K562 (cell line): Measurements from ENCODE around the gene PRXL2B. TPM values are rescaled to one million over a fixed set of nuclear protein-coding genes. Genes with fewer than 3 reads are reported as not detected.

Experiments
- ARID1B ChIP-seq: fragments of 450-650 bp; IDR thresholded peaks from 2 replicates; pipeline ENCODE4 v1.6.1; 2016; ENCODE audit warnings: antibody characterized with exemption, mild to moderate bottlenecking, inconsistent platforms
- ATF1 ChIP-seq, 2 experiments: fragments of 450-650 bp in 1 of 2; IDR thresholded peaks; 2 replicates each; pipeline ENCODE4 v1.6.1; 2016; ENCODE audit warnings: missing compliant biosample characterization in 1 of 2, missing genetic modification characterization in 1 of 2
- FOXA3 ChIP-seq, 2 experiments: fragments of 450-650 bp in 1 of 2; sonication (generic) in 1 of 2; formaldehyde crosslinking; IDR thresholded peaks in 1 of 2; conservative IDR thresholded peaks in 1 of 2; 2 replicates each; pipeline versions ENCODE4 v1.4.0 to v1.8.0; 2020 to 2022; ENCODE audit warnings: mild to moderate bottlenecking in 2 of 2, missing genetic modification reagents in 1 of 2
- GABPA ChIP-seq: fragments of 200-800 bp; sonication (Bioruptor generic); conservative IDR thresholded peaks from 2 replicates; pipeline ENCODE4 v1.6.1; 2016; ENCODE audit warnings: low read depth, missing genetic modification characterization, missing compliant biosample characterization
- HNRNPUL1 ChIP-seq: fragments of 200-400 bp; formaldehyde crosslinking; IDR thresholded peaks from 2 replicates; pipeline ENCODE4 v1.6.1; 2017; ENCODE audit warnings: low read length
- MYC ChIP-seq, 2 experiments: fragments of 250-450 bp in 1 of 2; sonication (Bioruptor Pico) in 1 of 2; IDR thresholded peaks; 2 replicates each; pipeline versions ENCODE4 v1.5.1 to v1.6.1; 2012 to 2021; ENCODE audit warnings: low read depth in 2 of 2, borderline replicate concordance in 1 of 2, improper control_type of control experiment in 1 of 2, low read length in 1 of 2, mild to moderate bottlenecking in 1 of 2, moderate library complexity in 1 of 2
- PATZ1 ChIP-seq: fragments of 250-450 bp; sonication (Bioruptor Pico); IDR thresholded peaks from 2 replicates; pipeline ENCODE4 v1.5.0; 2020; ENCODE audit warnings: mild to moderate bottlenecking, borderline replicate concordance
- POLR2AphosphoS5 ChIP-seq: IDR thresholded peaks from 2 replicates; pipeline ENCODE4 v1.6.1; 2011; ENCODE audit warnings: mild to moderate bottlenecking, low read depth, low read length, moderate library complexity; ENCODE audit not compliant: control insufficient read depth, insufficient read depth
- SAFB ChIP-seq: fragments of 200-400 bp; formaldehyde crosslinking; IDR thresholded peaks from 2 replicates; pipeline ENCODE4 v1.6.1; 2017; ENCODE audit warnings: low read depth, low read length, borderline replicate concordance
- SIN3B ChIP-seq: fragments of 450-650 bp; IDR thresholded peaks from 2 replicates; pipeline ENCODE4 v1.6.1; 2017; ENCODE audit warnings: low read depth, mild to moderate bottlenecking, moderate library complexity
- SMARCE1 ChIP-seq: fragments of 450-650 bp; IDR thresholded peaks from 2 replicates; pipeline ENCODE4 v1.7.1; 2016; ENCODE audit warnings: mild to moderate bottlenecking
- TAF1 ChIP-seq: IDR thresholded peaks from 2 replicates; pipeline ENCODE4 v1.6.1; 2011; ENCODE audit warnings: mild to moderate bottlenecking, low read length, moderate library complexity; ENCODE audit not compliant: insufficient read depth, control insufficient read depth, severe bottlenecking; ENCODE audit errors: extremely low read depth
- TCF7 ChIP-seq: sonication (generic); IDR thresholded peaks from 2 replicates; pipeline ENCODE4 v1.6.1; 2016; ENCODE audit warnings: antibody characterized with exemption, borderline replicate concordance
- YBX1 ChIP-seq: fragments of 450-650 bp; IDR thresholded peaks from 2 replicates; pipeline ENCODE4 v1.7.1; 2016; ENCODE audit warnings: mild to moderate bottlenecking
- ZKSCAN8 ChIP-seq: fragments of 200-800 bp; sonication (Bioruptor generic); IDR thresholded peaks from 2 replicates; pipeline ENCODE4 v1.6.1; 2016; ENCODE audit warnings: missing genetic modification characterization, missing compliant biosample characterization
- ZNF318 ChIP-seq, 2 experiments: fragments of 450-650 bp; IDR thresholded peaks; 2 replicates each; pipeline ENCODE4 v1.6.1; 2016; ENCODE audit warnings: mild to moderate bottlenecking in 2 of 2, borderline replicate concordance in 1 of 2, low read depth in 1 of 2, moderate library complexity in 1 of 2
- polyA plus RNA-seq, 8 experiments: library from polyadenylated mRNA; depleted of rRNA in 4 of 8; stranded (reverse) in 5 of 8; unstranded in 3 of 8; fragments of >200 nt; fragmentation: Nextera tagmentation in 2 of 8; fragmentation: Illumina TruSeq in 1 of 8; extraction: Ambion mirVana in 2 of 8; extraction: Trizol in 1 of 8; gene quantifications; 2 replicates each; pipeline versions ENCODE4 v1.2.1 to v1.2.3, GENCODE V29; 2011 to 2014; ENCODE audit warnings: inconsistent platforms in 1 of 8, missing spikeins in 1 of 8
- total RNA-seq, 7 experiments: library from RNA; depleted of rRNA in 6 of 7; stranded (reverse); fragments of >200 nt in 6 of 7; fragmentation: Illumina TruSeq in 2 of 7; extraction: Trizol in 2 of 7; gene quantifications; 2 replicates each; pipeline versions ENCODE4 v1.2.1 to v1.2.3, GENCODE V29; 2011 to 2021; ENCODE audit warnings: low replicate concordance in 1 of 7

PRXL2B gene
- total and polyA plus RNA-seq, 9 of the 15 experiments (the other 6 are each of a cell fraction or from before 2014, with no cell fraction given), result 0.99 to 25.3 (median 11.8) TPM

GRCh38 chr1:2585318-2586092, 1.1 kb upstream of the PRXL2B start (continued):
- peak; percentile 82 for TF ChIP-seq GABPA (tag)
- TF ChIP-seq SIN3B, result peak; percentile 51; the same call in 1 of the 2 replicates
- no peak for TF ChIP-seq SAFB
- TF ChIP-seq TAF1, result peak; percentile 53
- no peak for TF ChIP-seq TCF7
- 0 out of 4 replicates have a peak, but pooled peaks of 1 of the 2 experiments have one; percentile 3 for TF ChIP-seq FOXA3 (CRISPR knock-in tag; conservative IDR thresholded peaks at IDR 0.05 in 1 of 2, IDR thresholded peaks at IDR 0.05 in 1 of 2)
- 0 out of 2 replicates have a peak, but pooled peaks have one; percentile 44 for TF ChIP-seq PATZ1 (CRISPR knock-in tag)
- peak; percentile 81 for TF ChIP-seq SMARCE1
- TF ChIP-seq POLR2AphosphoS5, result peak; percentile 86
- TF ChIP-seq ARID1B, result peak; percentile 92
- TF ChIP-seq ZNF318 (IDR thresholded peaks at IDR 0.05; ENCODE audit: borderline replicate concordance in 1 of 2, low read depth in 1 of 2), result no peak
- no peak for TF ChIP-seq HNRNPUL1
- peak; percentile 39; the same call in 1 of the 2 replicates for TF ChIP-seq ZKSCAN8 (CRISPR knock-in tag)
- peak; percentile 85 for TF ChIP-seq MYC (IDR thresholded peaks at IDR 0.05; ENCODE audit: low read depth, low read length)
- TF ChIP-seq MYC (CRISPR knock-in tag; IDR thresholded peaks at IDR 0.05; ENCODE audit: borderline replicate concordance, low read depth), result peak; percentile 68; the same call in 1 of the 2 replicates
- no peak for TF ChIP-seq ATF1 (CRISPR knock-in tag; IDR thresholded peaks at IDR 0.05)
- TF ChIP-seq ATF1 (tag; IDR thresholded peaks at IDR 0.05), result peak; percentile 76
- no peak for TF ChIP-seq YBX1
